Esophagus muscularis mucosa (tissue), 4 donors: Measurements from ENCODE around the gene DMRTB1.

Experiments
- CTCF ChIP-seq, 3 experiments: fragments of 200-600 bp in 2 of 3; fragments of 450-650 bp in 1 of 3; sonication (generic) in 2 of 3; IDR thresholded peaks; one replicate each; pipeline ENCODE4 v1.5.1; 2017 to 2019; ENCODE audit warnings: antibody characterized with exemption in 3 of 3, mild to moderate bottlenecking in 2 of 3, moderate library complexity in 1 of 3
- EP300 ChIP-seq: sonication (generic); formaldehyde crosslinking; IDR thresholded peaks from one replicate; pipeline ENCODE4 v1.6.1; 2017; ENCODE audit warnings: antibody characterized with exemption
- POLR2A ChIP-seq: fragments of 450-650 bp; IDR thresholded peaks from one replicate; pipeline ENCODE4 v1.6.1; 2017; ENCODE audit warnings: antibody characterized with exemption, moderate library complexity, mild to moderate bottlenecking, low read depth
- POLR2AphosphoS5 ChIP-seq, 2 donors: sonication (generic); formaldehyde crosslinking; IDR thresholded peaks; one replicate each; pipeline ENCODE4 v1.6.1; 2017; ENCODE audit warnings: antibody characterized with exemption in 2 of 2

GRCh38 chr1:53470155-53470554 is 11.0 kb downstream of the DMRTB1 start:
- TF ChIP-seq POLR2AphosphoS5 (IDR thresholded peaks at IDR 0.05) = no peak
- TF ChIP-seq CTCF (IDR thresholded peaks at IDR 0.05) = peak; percentile 20 to 45 (median 28)
- no peak for TF ChIP-seq POLR2A
- TF ChIP-seq EP300 = no peak
